Breast epithelium (tissue), 3 donors: ENCODE measurements around the gene TRIM8.

ENCODE experiments used
- POLR2A ChIP-seq: fragments of 450-650 bp; IDR thresholded peaks from one replicate; pipeline ENCODE4 v1.6.1; 2016; ENCODE audit warnings: antibody characterized with exemption, mild to moderate bottlenecking, moderate library complexity
- POLR2AphosphoS5 ChIP-seq, 3 donors: sonication (generic); formaldehyde crosslinking; IDR thresholded peaks; one replicate each; pipeline ENCODE4 v1.6.1; 2017; ENCODE audit warnings: antibody characterized with exemption in 3 of 3
- TF ChIP-seq, protein P1 (sequence below), 3 donors: fragments of 450-650 bp; IDR thresholded peaks; one replicate each; pipeline ENCODE4 v1.5.1; 2016 to 2017; ENCODE audit warnings: antibody characterized with exemption in 3 of 3, mild to moderate bottlenecking in 3 of 3, moderate library complexity in 3 of 3

DNA sequence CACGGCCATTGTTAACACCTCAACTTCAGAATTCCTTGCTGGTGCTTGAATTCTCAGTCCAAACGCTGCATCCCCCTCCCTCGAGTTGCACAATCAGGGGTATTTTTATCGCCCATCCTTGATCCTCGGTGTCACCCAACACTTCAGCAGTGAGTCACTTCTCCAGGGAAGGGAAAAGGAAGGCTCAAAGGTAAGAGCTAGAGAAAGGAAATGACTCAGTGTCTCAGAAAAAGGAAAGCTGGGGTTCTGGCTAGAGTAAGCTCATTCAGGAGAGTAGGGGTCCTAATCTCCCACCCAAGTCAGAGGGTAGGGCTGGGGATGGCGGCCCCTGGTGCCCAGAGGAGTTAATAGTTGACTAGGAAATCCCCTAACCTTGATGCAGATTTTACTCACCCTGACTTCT, 39.8 kb upstream of the TRIM8 start:
- TF ChIP-seq, protein P1, sequence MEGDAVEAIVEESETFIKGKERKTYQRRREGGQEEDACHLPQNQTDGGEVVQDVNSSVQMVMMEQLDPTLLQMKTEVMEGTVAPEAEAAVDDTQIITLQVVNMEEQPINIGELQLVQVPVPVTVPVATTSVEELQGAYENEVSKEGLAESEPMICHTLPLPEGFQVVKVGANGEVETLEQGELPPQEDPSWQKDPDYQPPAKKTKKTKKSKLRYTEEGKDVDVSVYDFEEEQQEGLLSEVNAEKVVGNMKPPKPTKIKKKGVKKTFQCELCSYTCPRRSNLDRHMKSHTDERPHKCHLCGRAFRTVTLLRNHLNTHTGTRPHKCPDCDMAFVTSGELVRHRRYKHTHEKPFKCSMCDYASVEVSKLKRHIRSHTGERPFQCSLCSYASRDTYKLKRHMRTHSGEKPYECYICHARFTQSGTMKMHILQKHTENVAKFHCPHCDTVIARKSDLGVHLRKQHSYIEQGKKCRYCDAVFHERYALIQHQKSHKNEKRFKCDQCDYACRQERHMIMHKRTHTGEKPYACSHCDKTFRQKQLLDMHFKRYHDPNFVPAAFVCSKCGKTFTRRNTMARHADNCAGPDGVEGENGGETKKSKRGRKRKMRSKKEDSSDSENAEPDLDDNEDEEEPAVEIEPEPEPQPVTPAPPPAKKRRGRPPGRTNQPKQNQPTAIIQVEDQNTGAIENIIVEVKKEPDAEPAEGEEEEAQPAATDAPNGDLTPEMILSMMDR (IDR thresholded peaks at IDR 0.05): no peak
- no peak for TF ChIP-seq POLR2A
- TF ChIP-seq POLR2AphosphoS5 (IDR thresholded peaks at IDR 0.05): peak in 1 of 3 donors; percentile 27
